ENCODE data around the gene DCAF16. TPM values are rescaled to one million over a fixed set of nuclear protein-coding genes. Genes with fewer than 3 reads are reported as not detected.
A peak's percentile ranks its signal among the peaks of the same experiment; 100 is the strongest.

Gene DCAF16
- total RNA-seq, 1 donor from 2014 or later = 32.7 TPM

DNA sequence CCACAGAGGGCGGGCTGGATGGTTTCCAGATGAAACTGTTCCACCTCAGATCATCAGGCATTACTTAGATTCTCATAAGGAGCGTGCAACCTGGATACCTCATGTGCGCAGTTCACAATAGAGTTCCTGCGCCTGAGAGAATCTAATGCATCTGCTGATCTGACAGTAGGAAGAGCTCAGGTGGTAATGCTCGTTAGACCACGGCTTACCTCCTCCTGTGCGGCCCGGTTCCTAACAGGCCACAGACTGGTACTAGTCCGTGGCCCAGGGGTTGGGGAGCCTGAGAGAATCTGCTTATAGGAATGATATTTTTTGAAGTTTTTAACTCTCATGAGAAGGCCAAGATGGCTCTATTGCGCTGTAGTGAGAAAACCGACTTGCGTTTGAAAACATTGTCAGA, 5.6 kb upstream of the DCAF16 start:
- no peak overlapping the region for H3K4me3 ChIP-seq (ENCODE audit: insufficient read depth, low read depth, low read length)
- no peaks in the 10 kb centered on the region for H3K9me3 Mint-ChIP-seq (ENCODE audit: unreplicated experiment)
- DNase-seq (ENCODE audit: low read depth) (no peak), FAIRE-seq (no peak)
- no peak overlapping the region for H3K9ac ChIP-seq (ENCODE audit: low read length)
- TF ChIP-seq CTCF (IDR thresholded peaks at IDR 0.05; ENCODE audit: insufficient read depth, low read depth, low read length) (no peak), EZH2 (IDR thresholded peaks at IDR 0.05; ENCODE audit: insufficient read depth, low read length) (no peak)
- peaks cover 7% of the 10 kb centered on the region for H3K4me1 Mint-ChIP-seq (ENCODE audit: low read depth, unreplicated experiment)
- H3K36me3 Mint-ChIP-seq (ENCODE audit: low read depth, unreplicated experiment) = no peaks in the 10 kb centered on the region
- no peaks in the 10 kb centered on the region for H4K20me1 ChIP-seq (ENCODE audit: insufficient read depth, low read length)
- H3K36me3 ChIP-seq (ENCODE audit: insufficient read depth, low read length) = peaks cover 4% of the 10 kb centered on the region
- peaks cover 4% of the 10 kb centered on the region for H3K4me1 ChIP-seq (ENCODE audit: insufficient read depth, low read length)
- no peak overlapping the region for H3K27ac ChIP-seq (ENCODE audit: low read depth, low read length)
- H3K27me3 ChIP-seq (ENCODE audit: insufficient read depth, low read length) = no peaks in the 10 kb centered on the region
- H3K79me2 ChIP-seq (ENCODE audit: insufficient read depth, low read length) = peaks cover 88% of the 10 kb centered on the region
- H3K4me3 Mint-ChIP-seq (ENCODE audit: unreplicated experiment) = no peak overlapping the region
- H3K4me2 ChIP-seq (ENCODE audit: low read length) = no peak overlapping the region
- H3K27ac Mint-ChIP-seq (ENCODE audit: unreplicated experiment) = no peak overlapping the region
- no peaks in the 10 kb centered on the region for H3K27me3 Mint-ChIP-seq (ENCODE audit: low read depth, unreplicated experiment)
- H3K9me3 ChIP-seq (ENCODE audit: insufficient read depth, low read depth, low read length) = no peaks in the 10 kb centered on the region
- no peak overlapping the region for H2AFZ ChIP-seq (ENCODE audit: low read depth, low read length)

- Histone ChIP-seq H2AFZ (ENCODE audit: low read depth, low read length) (peak overlapping the region; percentile 11), H3K27me3 (ENCODE audit: insufficient read depth, low read length) (no peaks in the 10 kb centered on the region), H3K4me1 (ENCODE audit: insufficient read depth, low read length) (peaks cover 5% of the 10 kb centered on the region), H4K20me1 (ENCODE audit: insufficient read depth, low read length) (peaks cover 8% of the 10 kb centered on the region), H3K79me2 (ENCODE audit: insufficient read depth, low read length) (peaks cover 93% of the 10 kb centered on the region), H3K27ac (ENCODE audit: low read depth, low read length) (peak overlapping the region; percentile 34), H3K36me3 (ENCODE audit: insufficient read depth, low read length) (peaks cover 4% of the 10 kb centered on the region), H3K4me3 (ENCODE audit: insufficient read depth, low read depth, low read length) (peak overlapping the region; percentile 37), H3K9ac (ENCODE audit: low read length) (peak overlapping the region; percentile 53), H3K4me2 (ENCODE audit: low read length) (peak overlapping the region; percentile 73), H3K9me3 (ENCODE audit: insufficient read depth, low read depth, low read length) (no peaks in the 10 kb centered on the region)
- no peak for FAIRE-seq
- Mint-ChIP-seq H3K4me3 (ENCODE audit: unreplicated experiment) (no peak overlapping the region), H3K27ac (ENCODE audit: unreplicated experiment) (peak overlapping the region; percentile 20), H3K36me3 (ENCODE audit: low read depth, unreplicated experiment) (no peaks in the 10 kb centered on the region), H3K9me3 (ENCODE audit: unreplicated experiment) (no peaks in the 10 kb centered on the region), H3K27me3 (ENCODE audit: low read depth, unreplicated experiment) (no peaks in the 10 kb centered on the region), H3K4me1 (ENCODE audit: low read depth, unreplicated experiment) (peaks cover 7% of the 10 kb centered on the region)
- TF ChIP-seq CTCF (IDR thresholded peaks at IDR 0.05; ENCODE audit: insufficient read depth, low read depth, low read length) (no peak), EZH2 (IDR thresholded peaks at IDR 0.05; ENCODE audit: insufficient read depth, low read length) (no peak)
- DNase-seq (ENCODE audit: low read depth) = peak; percentile 65
These were observed 3.6 kb upstream of the DCAF16 start for GRCh38 chr4:17814140-17814539.

DNA sequence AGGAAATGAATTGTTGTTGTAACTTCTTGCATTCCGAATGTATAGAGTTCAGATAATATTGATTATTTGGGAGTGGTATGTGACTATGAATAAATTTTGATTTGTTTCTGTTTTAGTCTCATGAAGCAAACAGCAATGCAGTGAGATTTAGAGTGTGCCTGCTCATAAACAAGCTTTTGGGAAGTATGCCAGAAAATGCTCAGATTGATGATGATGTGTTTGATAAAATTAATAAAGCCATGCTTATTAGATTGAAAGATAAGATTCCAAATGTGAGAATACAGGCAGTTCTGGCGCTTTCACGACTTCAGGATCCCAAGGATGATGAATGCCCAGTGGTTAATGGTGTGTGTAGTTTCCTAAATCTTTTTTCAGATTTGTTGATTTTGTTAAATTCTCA, 2.2 kb upstream of the DCAF16 start:
- peaks cover 15% of the 10 kb centered on the region for H4K20me1 ChIP-seq (ENCODE audit: insufficient read depth, low read length)
- H3K27me3 Mint-ChIP-seq (ENCODE audit: low read depth, unreplicated experiment) = no peaks in the 10 kb centered on the region
- peaks cover 94% of the 10 kb centered on the region for H3K79me2 ChIP-seq (ENCODE audit: insufficient read depth, low read length)
- H3K9me3 Mint-ChIP-seq (ENCODE audit: unreplicated experiment) = no peaks in the 10 kb centered on the region
- H3K27ac Mint-ChIP-seq (ENCODE audit: unreplicated experiment) = no peak overlapping the region
- H3K4me1 Mint-ChIP-seq (ENCODE audit: low read depth, unreplicated experiment) = peaks cover 14% of the 10 kb centered on the region
- H3K9ac ChIP-seq (ENCODE audit: low read length) = peak overlapping the region; percentile 94
- H3K9me3 ChIP-seq (ENCODE audit: insufficient read depth, low read depth, low read length) = no peaks in the 10 kb centered on the region
- DNase-seq (ENCODE audit: low read depth) (no peak), FAIRE-seq (no peak)
- TF ChIP-seq EZH2 (IDR thresholded peaks at IDR 0.05; ENCODE audit: insufficient read depth, low read length) (no peak), CTCF (IDR thresholded peaks at IDR 0.05; ENCODE audit: insufficient read depth, low read depth, low read length) (no peak)
- H3K27ac ChIP-seq (ENCODE audit: low read depth, low read length) = no peak overlapping the region
- H3K36me3 Mint-ChIP-seq (ENCODE audit: low read depth, unreplicated experiment) = no peaks in the 10 kb centered on the region
- H3K36me3 ChIP-seq (ENCODE audit: insufficient read depth, low read length) = no peaks in the 10 kb centered on the region
- no peak overlapping the region for H3K4me3 Mint-ChIP-seq (ENCODE audit: unreplicated experiment)
- H3K4me1 ChIP-seq (ENCODE audit: insufficient read depth, low read length) = peaks cover 11% of the 10 kb centered on the region
- H2AFZ ChIP-seq (ENCODE audit: low read depth, low read length) = peak overlapping the region; percentile 25
- no peaks in the 10 kb centered on the region for H3K27me3 ChIP-seq (ENCODE audit: insufficient read depth, low read length)
- H3K4me3 ChIP-seq (ENCODE audit: insufficient read depth, low read depth, low read length) = peak overlapping the region; percentile 45
- peak overlapping the region; percentile 92 for H3K4me2 ChIP-seq (ENCODE audit: low read length)

Data from astrocyte (in vitro differentiated cells and primary cell).